Measurements from ENCODE around the gene ADCYAP1R1.

GRCh38 chr7:31126976-31127375, 74.9 kb downstream of the ADCYAP1R1 start:
- TF ChIP-seq POLR2AphosphoS5 (IDR thresholded peaks at IDR 0.05) (no peak), POLR2A (IDR thresholded peaks at IDR 0.05) (no peak), CTCF (IDR thresholded peaks at IDR 0.05) (no peak)
